Measurements from ENCODE around the gene MB.

DNA sequence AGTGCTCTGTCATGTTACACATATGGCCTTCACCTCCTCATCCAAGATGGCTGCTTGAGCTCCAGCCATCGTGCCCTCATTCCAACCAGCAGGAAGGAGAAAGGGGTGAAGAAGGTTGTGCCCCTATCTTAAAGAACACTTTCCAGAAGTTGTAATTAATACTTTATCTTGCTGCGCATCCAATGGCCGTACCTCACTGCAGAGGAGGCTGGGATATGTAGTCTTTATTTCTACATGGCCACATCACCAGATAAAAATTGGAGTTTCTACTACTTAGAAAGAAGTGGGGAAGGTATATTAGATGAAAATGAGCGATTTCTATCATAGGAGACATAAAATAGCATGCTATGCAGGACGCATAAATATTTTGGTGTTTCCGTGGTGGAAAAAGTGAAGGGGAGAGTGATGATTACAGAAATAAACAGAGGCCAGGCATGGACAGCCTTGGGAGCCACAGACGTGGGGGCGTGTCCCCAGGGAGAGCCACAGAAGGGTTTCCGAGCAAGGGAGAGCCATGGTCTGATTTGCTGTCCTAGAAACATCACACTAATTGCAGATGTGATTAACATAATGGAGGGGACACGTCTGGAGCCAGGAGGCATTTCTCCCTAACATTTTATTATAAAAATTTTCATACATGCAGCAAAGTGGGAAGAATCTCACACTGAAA lies 8.8 kb upstream of the MB start:
- TF ChIP-seq, protein P1, sequence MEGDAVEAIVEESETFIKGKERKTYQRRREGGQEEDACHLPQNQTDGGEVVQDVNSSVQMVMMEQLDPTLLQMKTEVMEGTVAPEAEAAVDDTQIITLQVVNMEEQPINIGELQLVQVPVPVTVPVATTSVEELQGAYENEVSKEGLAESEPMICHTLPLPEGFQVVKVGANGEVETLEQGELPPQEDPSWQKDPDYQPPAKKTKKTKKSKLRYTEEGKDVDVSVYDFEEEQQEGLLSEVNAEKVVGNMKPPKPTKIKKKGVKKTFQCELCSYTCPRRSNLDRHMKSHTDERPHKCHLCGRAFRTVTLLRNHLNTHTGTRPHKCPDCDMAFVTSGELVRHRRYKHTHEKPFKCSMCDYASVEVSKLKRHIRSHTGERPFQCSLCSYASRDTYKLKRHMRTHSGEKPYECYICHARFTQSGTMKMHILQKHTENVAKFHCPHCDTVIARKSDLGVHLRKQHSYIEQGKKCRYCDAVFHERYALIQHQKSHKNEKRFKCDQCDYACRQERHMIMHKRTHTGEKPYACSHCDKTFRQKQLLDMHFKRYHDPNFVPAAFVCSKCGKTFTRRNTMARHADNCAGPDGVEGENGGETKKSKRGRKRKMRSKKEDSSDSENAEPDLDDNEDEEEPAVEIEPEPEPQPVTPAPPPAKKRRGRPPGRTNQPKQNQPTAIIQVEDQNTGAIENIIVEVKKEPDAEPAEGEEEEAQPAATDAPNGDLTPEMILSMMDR (IDR thresholded peaks at IDR 0.05) = no peak
- no peak for TF ChIP-seq POLR2A (IDR thresholded peaks at IDR 0.05)

Measured in right lobe of liver (tissue), 4 donors.